ENCODE results near the gene GSG1L.
A peak's percentile ranks its signal among the peaks of the same experiment; 100 is the strongest.

The GSG1L gene

GRCh38 chr16:27785307-27785678 is 278.2 kb downstream of the GSG1L start:
- H3K4me3 ChIP-seq (ENCODE audit: low read length) = no peak overlapping the region
- no peak for DNase-seq (ENCODE audit: low read depth)
- TF ChIP-seq CTCF (conservative IDR thresholded peaks at IDR 0.05; ENCODE audit: low read length) = no peak

GRCh38 chr16:27784351-27785306 is 278.9 kb downstream of the GSG1L start:
- H3K4me3 ChIP-seq (ENCODE audit: low read length) = no peak overlapping the region
- DNase-seq (ENCODE audit: low read depth) = no peak
- TF ChIP-seq CTCF (conservative IDR thresholded peaks at IDR 0.05; ENCODE audit: low read length) = no peak

GRCh38 chr16:27781981-27782880 is 281.3 kb downstream of the GSG1L start:
- no peak for TF ChIP-seq CTCF (conservative IDR thresholded peaks at IDR 0.05; ENCODE audit: low read length)
- H3K4me3 ChIP-seq (ENCODE audit: low read length) = no peak overlapping the region
- no peak for DNase-seq (ENCODE audit: low read depth)

GRCh38 chr16:27781195-27781524 is 282.4 kb downstream of the GSG1L start:
- peak; percentile 16 for DNase-seq (ENCODE audit: low read depth)
- no peak overlapping the region for H3K4me3 ChIP-seq (ENCODE audit: low read length)
- TF ChIP-seq CTCF (conservative IDR thresholded peaks at IDR 0.05; ENCODE audit: low read length) = no peak

- no peak for TF ChIP-seq CTCF (conservative IDR thresholded peaks at IDR 0.05; ENCODE audit: low read length)
Measured at GRCh38 chr16:27780468-27781194, 282.9 kb downstream of the GSG1L start.

GRCh38 chr16:27779641-27780164 is 283.8 kb downstream of the GSG1L start:
- TF ChIP-seq CTCF (conservative IDR thresholded peaks at IDR 0.05; ENCODE audit: low read length) = peak; percentile 73
- no peak overlapping the region for H3K4me3 ChIP-seq (ENCODE audit: low read length)
- peak; percentile 47 for DNase-seq (ENCODE audit: low read depth)

More at GRCh38 chr16:27780468-27781194, 282.9 kb downstream of the GSG1L start:
- no peak overlapping the region for H3K4me3 ChIP-seq (ENCODE audit: low read length)
- no peak for DNase-seq (ENCODE audit: low read depth)

Measured in AG10803 (cell line).